DND-41 (cell line): ENCODE results near the gene PARP1.

ENCODE experiments used
- ATAC-seq: fragments of 200-7000 bp; cut with Tn5 transposase; 3 replicates; pipeline ENCODE4 v1.9.1; 2021; ENCODE audit warnings: low read depth; ENCODE audit not compliant: insufficient read depth
- DNase-seq: peaks from one replicate; pipeline ENCODE4 v3.0.0-alpha.2; 2020
- H2AFZ ChIP-seq: 2 replicates; pipeline ENCODE4 v1.6.0; 2012; ENCODE audit warnings: low read depth, low read length
- H3K27ac ChIP-seq: 2 replicates; pipeline ENCODE4 v1.5.1; 2012; ENCODE audit warnings: low read length, inconsistent platforms
- H3K27me3 ChIP-seq: fragments of 200-600 bp; sonication (generic); 2 replicates; pipeline ENCODE4 v1.6.0; 2012; ENCODE audit warnings: low read length, mild to moderate bottlenecking, inconsistent platforms; ENCODE audit not compliant: insufficient read depth, poor library complexity
- H3K36me3 ChIP-seq: 2 replicates; pipeline ENCODE4 v1.5.1; 2012; ENCODE audit warnings: low read length, inconsistent platforms; ENCODE audit not compliant: insufficient read depth
- H3K4me1 ChIP-seq: 2 replicates; pipeline ENCODE4 v1.5.1; 2012; ENCODE audit warnings: mild to moderate bottlenecking, low read length; ENCODE audit not compliant: insufficient read depth
- H3K4me2 ChIP-seq: 2 replicates; pipeline ENCODE4 v1.6.0; 2012; ENCODE audit warnings: mild to moderate bottlenecking, moderate library complexity, low read length, inconsistent platforms; ENCODE audit not compliant: insufficient read depth
- H3K4me3 ChIP-seq, 2 experiments: fragments of 200-600 bp in 1 of 2; shearing (Covaris generic) in 1 of 2; 2 replicates each; pipeline ENCODE4 v1.5.1; 2012 to 2016; ENCODE audit warnings: inconsistent platforms in 2 of 2, low read length in 2 of 2, mild to moderate bottlenecking in 2 of 2, low read depth in 1 of 2, moderate library complexity in 1 of 2
- H3K79me2 ChIP-seq: 2 replicates; pipeline ENCODE4 v1.6.0; 2012; ENCODE audit warnings: low read length, inconsistent platforms; ENCODE audit not compliant: insufficient read depth
- H3K9ac ChIP-seq: 2 replicates; pipeline ENCODE4 v1.6.0; 2012; ENCODE audit warnings: low read depth, mild to moderate bottlenecking, inconsistent platforms, low read length, moderate library complexity
- H3K9me3 ChIP-seq: 2 replicates; pipeline ENCODE4 v1.5.1; 2012; ENCODE audit warnings: low read length, moderate library complexity, mild to moderate bottlenecking, inconsistent platforms; ENCODE audit not compliant: insufficient read depth, severe bottlenecking
- H4K20me1 ChIP-seq: 2 replicates; pipeline ENCODE4 v1.6.0; 2012; ENCODE audit warnings: low read length; ENCODE audit not compliant: insufficient read depth
- CTCF ChIP-seq: IDR thresholded peaks from 2 replicates; pipeline ENCODE4 v1.5.1; 2012; ENCODE audit warnings: borderline replicate concordance, low read length, moderate library complexity, mild to moderate bottlenecking; ENCODE audit not compliant: poor library complexity, severe bottlenecking; ENCODE audit errors: extremely low read depth
- EZH2 ChIP-seq: IDR thresholded peaks from 3 replicates; pipeline ENCODE4 v1.6.1; 2012; ENCODE audit warnings: borderline replicate concordance, low read depth, mild to moderate bottlenecking, moderate library complexity, low read length, inconsistent platforms; ENCODE audit not compliant: severe bottlenecking

The PARP1 gene

DNA sequence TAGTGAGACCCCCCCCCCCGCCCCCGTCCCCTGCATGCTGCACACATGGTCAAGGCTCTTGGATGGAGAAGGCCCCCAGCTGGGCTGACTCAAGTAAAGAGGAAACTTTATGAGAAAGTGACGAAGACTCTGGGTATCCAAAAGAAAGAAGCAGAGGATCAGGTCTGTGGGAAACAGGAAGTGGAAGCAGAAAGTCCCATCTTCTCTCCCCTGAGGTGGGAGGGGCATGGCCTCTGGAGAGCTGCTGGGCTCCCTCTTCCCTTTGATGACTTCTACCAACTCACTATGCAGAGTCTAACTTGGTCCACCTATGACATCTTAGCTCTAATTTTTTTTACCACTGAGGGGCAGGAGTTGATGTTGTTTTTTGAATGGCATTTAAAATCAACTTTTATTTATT, 56.2 kb downstream of the PARP1 start:
- Histone ChIP-seq H3K9me3 (no peaks in the 10 kb centered on the region), H3K4me3 (no peak overlapping the region), H3K4me1 (no peaks in the 10 kb centered on the region), H3K36me3 (no peaks in the 10 kb centered on the region), H3K9ac (no peak overlapping the region), H2AFZ (no peak overlapping the region), H4K20me1 (no peaks in the 10 kb centered on the region), H3K27ac (no peak overlapping the region), H3K79me2 (no peaks in the 10 kb centered on the region), H3K4me2 (no peak overlapping the region), H3K27me3 (no peaks in the 10 kb centered on the region)
- no peak for TF ChIP-seq CTCF
- no peak for TF ChIP-seq EZH2
- ATAC-seq, result peak; percentile 35; the same call in 1 of the 3 replicates
- DNase-seq, result peak; percentile 9

GRCh38 chr1:226350519-226350865, 57.4 kb downstream of the PARP1 start:
- Histone ChIP-seq H3K9me3 (no peaks in the 10 kb centered on the region), H3K4me2 (no peak overlapping the region), H3K36me3 (no peaks in the 10 kb centered on the region), H3K4me1 (no peaks in the 10 kb centered on the region), H3K27me3 (no peaks in the 10 kb centered on the region), H3K4me3 (no peak overlapping the region), H3K9ac (no peak overlapping the region), H2AFZ (no peak overlapping the region), H3K27ac (no peak overlapping the region), H4K20me1 (no peaks in the 10 kb centered on the region), H3K79me2 (no peaks in the 10 kb centered on the region)
- ATAC-seq (no peak), DNase-seq (no peak)
- no peak for TF ChIP-seq CTCF
- TF ChIP-seq EZH2, result no peak

GRCh38 chr1:226349801-226350518, 57.9 kb downstream of the PARP1 start:
- Histone ChIP-seq H4K20me1 (no peaks in the 10 kb centered on the region), H3K9me3 (no peaks in the 10 kb centered on the region), H3K36me3 (no peaks in the 10 kb centered on the region), H2AFZ (no peak overlapping the region), H3K27me3 (no peaks in the 10 kb centered on the region), H3K4me1 (no peaks in the 10 kb centered on the region), H3K4me3 (no peak overlapping the region), H3K27ac (no peak overlapping the region), H3K9ac (no peak overlapping the region), H3K4me2 (no peak overlapping the region), H3K79me2 (no peaks in the 10 kb centered on the region)
- DNase-seq (no peak), ATAC-seq (no peak)
- TF ChIP-seq EZH2, result no peak
- TF ChIP-seq CTCF, result no peak
